CD1c-positive myeloid dendritic cell (primary cell): ENCODE data around the gene AQP12A.
"Not testable (repeated sequence)": the region's sequence is repeated elsewhere in the genome, so short reads cannot be mapped to it uniquely, and the experiment has no call there.

Experiments used
- DNase-seq: peaks from one replicate; pipeline ENCODE4 v3.0.0-alpha.2; 2016; ENCODE audit errors: extremely low spot score

AQP12A gene

DNA sequence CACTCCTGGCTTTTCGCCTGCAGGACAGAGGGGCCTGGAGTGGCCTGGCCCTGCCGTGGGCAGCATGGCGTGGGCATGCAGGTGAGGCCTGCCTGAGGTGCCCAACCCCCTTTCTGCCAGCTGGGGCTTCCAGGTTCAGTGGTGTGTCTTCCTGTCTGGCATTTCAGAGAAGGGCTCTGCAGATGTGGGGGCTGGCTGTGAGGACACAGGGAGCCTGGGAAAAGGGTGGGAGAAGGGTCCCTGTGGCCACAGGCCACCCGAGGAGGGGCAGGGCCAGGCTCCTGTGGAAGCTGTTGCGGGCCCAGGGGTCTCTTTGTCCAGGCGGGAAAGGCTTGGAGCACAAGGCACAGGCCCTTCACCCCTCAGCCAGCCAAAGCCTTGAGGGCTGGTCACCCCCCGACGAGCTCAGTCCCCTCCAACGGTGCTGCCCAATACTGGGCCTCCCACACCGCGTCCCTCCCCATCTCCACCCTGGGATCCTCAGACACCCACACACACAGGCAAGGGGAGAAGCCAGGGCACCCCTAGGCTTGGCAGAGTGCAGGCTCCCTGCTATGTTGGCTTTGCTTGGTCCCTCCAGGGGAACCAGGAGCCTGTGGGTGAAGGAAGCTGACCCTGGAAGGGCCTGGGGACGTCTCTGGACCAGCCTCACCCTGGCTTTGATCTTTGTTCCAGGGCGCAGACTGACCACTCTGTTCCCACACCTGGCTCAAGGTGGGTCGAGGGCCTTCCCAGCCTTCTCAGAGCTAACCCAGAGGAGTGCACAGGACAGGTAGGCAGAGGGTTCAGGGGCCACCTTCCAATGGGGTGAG is 3.7 kb upstream of the AQP12A start:
- DNase-seq = no peak

DNA sequence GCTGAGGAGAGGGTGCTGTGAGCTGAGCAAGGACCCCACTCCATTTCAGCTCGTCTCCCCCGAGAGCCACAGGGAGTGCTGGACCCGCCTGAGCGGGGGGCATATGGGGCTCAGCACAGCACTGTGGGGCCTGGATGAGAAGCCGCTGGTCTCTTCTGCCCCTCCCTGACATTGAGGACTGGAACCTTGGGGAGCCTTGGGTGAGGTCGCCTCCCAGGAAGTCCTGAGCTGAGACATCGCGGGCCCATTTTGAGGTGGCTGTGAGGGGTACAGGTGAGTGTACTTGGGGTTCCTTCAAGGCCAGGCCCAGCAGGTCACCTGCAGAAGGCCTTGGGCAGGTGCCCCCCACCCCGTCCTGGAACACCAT is 3.1 kb upstream of the AQP12A start:
- no peak for DNase-seq

DNA sequence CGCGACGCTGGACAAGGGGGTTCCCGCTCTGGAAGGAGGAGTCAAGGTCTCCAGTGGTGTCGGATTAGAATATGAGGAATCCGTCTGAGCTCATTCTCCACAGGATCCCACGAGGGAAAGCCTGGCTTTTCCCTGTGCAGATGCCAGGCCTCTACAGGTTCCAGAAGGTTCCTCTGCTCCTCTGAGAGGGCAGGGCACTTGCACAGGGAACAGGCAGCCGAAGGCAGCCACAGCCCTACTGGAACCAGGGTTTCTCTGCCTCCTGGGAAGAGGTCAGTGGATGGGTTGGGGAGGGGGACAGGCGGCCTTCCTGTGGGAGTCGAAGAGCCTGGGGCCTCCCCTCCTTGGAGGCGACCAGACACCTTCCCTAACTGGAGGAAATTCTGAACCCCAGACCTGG is 1.7 kb upstream of the AQP12A start:
- no peak for DNase-seq

DNA sequence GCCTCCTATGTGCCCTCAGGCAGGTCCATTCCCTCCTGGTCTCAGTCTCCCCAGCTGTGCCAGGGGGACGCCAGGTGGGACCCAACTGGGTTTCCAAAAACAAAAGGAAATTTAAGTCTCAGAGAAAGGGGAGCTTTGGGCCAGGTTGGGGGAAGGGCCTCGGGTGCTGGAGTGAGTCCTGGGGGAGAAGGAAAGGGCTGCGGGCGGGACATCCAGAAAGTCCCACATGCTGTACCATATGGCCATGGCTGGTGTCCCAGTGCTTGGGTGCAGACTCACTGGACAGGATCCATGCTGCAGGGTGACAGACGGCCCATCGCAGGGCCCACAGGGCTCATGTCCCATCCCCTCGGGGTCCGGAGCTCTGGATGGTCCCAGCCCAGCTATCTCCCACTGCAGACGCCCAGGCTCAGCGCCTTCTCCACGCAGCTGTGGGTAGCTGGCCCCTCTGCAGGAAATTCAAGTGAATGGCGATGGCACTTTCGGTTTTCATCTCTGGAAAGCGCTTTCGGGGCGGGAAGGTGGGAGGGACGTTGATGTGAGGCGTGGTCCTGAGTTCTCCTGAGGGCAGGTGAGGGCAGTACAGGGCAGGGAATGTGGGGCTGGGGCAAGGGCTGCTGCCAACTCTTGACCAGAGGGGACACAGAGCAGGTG is 1.1 kb upstream of the AQP12A start:
- DNase-seq = not testable (repeated sequence)

DNA sequence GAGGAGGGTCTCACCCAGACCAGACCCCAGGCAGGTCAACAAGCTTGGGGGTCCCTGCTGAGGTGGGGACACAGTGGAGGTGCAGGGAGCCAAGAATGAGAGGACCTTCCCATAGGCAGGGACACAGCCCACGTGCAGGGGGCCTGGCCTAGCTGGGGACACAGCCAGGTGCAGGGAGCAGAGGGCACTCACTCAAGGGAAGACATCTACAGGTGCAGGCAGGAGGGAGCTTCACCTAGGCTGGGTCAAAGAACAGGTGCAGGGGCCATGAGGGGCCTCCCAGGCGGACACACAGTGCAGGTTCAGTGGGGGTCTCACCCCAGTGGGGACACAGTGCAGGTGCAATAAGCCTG is 615 bp upstream of the AQP12A start:
- not testable (repeated sequence) for DNase-seq

DNA sequence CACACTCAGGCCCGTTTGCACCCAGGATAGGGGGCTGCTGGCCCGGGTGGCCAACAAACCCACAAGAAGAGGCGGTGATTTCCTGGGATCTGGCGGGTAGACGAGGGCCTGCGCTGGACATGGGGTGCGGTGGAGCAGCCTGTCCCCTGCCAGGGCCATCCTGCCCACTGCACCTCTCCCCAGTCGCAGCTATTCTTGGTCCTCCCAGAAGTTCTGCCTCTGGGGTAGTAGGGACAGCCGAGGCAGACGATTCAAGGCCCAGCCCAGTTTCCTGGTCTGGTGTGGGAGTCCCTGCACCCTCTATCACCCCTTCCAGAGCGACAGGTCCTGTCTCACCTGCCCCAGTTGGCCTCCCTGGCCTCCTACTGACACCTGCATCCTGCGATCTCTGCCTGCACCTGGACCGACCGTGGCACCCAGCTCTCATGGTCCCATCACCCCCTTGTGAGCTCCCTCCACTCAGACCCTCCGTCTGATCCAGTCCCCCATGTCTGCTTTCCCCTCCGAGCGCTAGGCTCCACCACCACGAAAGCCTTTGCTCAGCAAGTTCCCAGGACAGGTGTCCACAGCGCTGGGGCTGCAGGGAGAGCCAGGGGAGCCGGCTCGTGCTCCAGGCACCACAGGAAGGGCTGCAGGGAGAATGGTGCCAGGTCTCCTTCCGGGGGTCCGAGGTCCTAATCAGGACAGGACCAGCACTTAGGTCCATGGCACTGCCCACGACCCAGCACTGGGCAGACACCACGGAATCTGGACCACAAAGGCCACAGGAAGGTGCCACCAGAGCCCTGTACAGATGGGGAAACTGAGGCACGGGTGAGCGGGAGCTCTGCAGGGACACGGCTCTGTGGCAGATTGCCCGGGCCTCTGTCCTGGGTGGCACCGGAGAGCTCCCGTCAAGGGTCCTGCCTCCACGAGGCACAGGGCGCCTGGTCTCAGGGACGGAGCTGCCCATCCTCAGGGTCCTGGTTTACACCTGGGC is 1.2 kb downstream of the AQP12A start:
- not testable (repeated sequence) for DNase-seq

DNA sequence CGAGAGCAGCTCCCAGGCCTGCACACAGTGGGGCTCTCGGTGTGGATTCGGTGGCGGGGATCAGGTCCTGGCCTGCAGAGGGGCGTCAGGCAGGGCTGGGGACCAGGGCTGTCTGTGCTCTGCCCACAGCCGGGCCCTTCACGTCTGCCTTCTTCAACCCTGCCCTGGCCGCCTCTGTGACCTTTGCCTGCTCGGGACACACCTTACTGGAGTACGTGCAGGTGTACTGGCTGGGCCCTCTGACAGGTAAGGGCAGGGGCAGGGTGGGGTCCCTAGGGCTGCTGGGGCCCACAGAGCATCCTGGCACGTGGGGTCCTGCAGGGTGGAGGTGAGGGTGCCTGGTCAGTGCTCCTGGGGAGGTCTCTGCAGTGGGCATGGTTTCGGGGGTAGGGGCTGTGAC is 2.6 kb downstream of the AQP12A start:
- not testable (repeated sequence) for DNase-seq

DNA sequence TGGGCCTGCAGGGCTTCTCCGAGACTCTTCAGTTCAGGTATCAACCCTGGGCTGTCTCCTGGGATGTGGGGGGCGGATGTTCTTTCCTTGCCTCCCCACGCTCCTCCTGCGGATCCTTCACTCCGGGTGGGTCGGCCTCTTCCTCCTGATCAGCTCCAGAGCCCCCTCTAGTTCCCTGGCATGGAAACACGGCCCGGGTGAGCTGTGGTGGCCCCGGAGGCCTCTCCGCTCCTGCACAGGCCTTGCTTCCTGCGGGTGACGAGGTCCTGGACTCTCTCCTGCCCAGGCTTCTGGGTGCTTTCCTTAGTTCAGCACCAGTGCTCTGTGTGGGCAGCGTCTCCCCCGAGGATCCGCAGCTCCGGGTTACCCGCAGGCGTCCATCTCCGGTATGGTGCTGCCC is 3.9 kb downstream of the AQP12A start:
- not testable (repeated sequence) for DNase-seq

DNA sequence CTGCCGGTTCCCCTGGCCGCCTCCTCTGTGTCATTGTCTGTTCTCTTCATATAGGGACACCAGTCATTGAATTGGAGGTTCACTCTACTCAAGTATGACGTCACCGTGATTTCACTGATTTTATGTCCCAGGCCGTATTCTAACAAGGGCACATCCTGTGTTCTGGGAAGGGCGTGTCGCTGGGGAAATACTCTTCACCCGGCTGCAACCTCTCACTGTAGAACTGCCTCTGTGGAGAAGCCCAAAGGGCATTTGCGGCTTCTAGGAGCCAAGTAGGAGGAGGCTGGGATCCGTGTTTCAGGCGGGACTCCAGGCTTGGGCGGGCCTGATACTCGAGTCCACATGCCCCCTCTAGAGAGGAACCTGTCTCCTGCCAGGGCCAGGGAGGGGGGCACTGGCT is 4.8 kb downstream of the AQP12A start:
- not testable (repeated sequence) for DNase-seq

DNA sequence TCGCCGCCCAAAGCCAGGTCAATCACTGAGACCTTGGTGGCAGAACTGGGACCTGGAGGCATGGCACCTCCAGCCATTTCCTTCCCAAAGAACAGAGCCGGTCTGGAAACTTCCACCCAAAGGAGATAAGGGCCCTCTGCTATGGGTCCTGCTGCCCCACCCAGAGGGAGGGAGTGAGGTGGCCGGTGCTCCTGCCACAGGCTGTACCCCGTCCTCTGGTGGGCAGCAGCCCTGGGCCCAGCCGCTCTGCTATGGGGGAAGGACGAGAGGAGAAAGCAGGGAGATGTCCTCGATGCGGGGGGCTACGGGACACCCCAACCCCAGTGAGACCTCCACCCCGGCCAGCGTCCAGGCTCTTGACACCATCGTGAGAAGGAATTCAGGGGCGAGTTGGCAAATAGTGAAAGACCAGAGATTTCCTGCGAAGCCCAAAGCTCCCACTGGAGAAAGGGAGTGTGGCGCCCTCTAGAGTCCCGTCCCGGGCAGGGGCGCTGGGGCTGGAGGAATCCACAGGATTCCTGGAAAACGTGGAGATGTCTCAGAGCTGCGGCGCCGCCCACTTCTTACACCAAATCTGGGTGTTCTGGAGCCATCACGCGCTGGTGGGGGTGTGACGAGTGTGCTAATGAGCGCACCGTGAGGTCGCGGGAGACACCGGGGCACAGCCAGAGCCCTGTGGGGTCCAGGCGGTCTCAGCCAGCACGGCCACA is 7.3 kb downstream of the AQP12A start:
- DNase-seq = not testable (repeated sequence)

DNA sequence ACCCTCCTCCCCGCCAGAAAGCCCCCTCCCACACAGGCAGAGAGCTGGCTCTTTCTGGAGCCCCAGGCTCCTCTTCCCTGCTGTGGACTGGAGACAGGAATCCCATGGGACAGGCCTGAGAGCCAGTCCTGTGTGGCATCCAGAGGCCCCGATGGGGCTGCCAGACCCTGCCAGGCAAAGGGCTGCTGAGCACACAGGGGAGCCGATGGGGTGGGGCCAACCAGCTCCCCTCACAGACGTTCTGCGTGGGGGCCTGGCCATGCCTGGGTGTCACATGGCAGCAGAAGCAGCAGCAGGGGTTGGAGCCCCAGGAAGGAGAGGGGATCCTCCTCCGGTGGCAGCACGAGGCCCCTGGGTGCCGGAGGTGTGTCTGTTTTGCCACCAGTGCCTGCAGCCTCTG is 8.2 kb downstream of the AQP12A start:
- DNase-seq = not testable (repeated sequence)

DNA sequence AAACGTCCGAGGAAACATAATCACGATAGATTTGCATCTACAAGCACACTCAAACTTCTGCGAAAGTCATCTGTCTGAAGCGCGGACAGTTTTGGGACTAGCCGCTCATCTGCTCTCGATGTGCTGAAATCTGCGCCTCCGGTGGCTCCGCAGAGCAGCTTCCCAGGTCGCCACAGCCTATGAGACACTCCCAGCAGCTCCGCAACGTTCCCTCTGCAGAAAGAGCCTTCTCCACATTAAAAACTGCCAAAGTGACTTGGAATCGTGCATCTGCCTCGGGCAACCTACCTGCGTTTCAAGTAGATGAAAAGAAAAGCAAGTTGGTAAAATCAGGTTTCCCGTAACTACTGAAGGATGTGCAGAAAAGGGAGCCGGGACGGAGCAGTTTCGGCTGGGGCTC is 8.9 kb downstream of the AQP12A start:
- DNase-seq = not testable (repeated sequence)

DNA sequence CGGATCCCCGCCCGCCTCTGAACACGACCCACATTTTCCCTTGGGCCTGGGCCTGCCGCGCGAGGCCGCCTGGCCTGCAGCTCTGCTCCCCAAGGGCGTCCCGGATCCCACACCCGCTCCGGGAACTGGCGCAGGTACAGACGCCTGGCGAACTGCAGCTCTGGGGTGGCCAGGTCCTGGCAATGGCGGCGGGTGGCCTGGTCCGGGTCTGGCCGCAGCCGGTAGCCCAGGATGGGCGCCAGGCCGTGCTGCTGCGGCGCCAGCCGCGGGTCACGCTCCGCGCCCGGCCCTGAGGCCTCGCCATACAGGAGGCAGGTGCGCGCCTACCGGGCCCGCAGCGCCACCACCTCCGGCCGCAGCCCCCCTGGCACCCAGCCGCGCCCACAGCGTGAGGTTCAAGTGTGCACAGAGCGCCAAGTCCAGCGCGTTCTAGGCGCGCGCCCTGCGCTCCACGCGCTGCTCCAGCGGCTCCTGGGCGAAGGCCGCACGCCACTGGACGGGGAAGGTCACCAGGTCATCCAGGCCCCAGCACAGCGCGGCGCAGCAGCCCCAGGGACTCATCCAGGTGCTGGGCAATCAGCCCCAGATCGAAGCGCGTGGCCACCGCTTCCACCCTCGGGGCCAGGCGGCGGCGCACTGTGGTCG is 9.5 kb downstream of the AQP12A start:
- no peak for DNase-seq

DNA sequence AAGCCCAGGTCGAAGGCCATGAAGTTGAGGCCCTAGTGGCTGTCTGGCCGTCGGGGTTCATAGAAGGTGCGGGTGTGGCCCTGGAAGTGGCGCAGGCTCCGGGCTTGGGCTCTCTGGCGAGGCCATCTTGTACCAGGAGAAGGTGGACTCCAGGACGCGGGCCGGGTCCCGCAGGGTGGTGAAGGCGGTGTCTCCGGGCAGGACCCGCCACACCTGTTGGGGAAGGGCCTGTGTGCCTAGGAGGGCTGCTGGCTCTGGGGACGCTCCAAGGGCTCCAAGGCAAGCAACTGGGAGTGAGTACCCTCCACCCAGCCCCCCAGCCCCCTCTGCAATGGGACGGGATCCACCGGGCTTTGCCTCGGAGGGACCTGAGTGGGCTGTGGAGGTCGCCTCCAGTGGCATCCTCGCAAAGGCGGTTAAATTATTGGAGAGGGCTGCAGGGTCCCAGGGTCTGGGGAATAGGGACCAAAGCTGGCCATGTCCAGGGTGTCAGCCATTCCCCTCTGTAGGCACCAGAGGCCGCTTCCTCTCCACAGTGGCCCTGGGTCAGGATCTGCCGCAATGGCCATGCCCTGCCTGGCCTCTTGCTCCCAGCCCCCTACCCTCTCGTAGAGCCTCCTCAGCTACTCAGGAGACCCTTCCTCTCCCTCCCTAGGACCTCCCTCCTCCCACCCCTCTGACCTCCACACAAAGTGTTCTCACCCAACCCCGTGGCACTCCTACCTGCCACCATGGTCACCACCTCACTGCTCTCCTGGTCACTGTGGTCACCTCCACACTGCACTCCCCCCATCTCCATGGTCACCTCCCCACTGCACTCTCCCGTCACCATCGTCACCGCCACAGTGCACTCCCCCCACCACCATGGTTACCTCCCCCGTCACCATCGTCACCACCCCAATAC is 10.3 kb downstream of the AQP12A start:
- DNase-seq = no peak

DNA sequence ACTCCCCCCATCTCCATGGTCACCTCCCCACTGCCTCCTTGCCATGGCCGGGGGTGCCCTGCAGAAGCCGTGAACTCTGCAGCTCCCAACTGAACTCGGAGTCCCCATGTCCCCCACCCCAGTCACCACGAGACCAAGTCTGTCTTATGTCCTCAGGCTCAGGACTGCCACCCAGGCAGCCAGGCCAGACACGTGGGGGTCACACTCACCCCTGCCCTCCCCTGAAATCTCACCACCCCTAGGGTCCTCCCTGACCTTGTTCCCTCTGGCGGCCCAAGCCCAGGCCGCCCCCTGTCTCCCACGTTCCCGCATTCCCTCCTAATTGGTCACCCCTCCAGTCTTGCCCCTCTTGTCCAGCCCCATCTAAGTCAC is 11.0 kb downstream of the AQP12A start:
- no peak for DNase-seq

DNA sequence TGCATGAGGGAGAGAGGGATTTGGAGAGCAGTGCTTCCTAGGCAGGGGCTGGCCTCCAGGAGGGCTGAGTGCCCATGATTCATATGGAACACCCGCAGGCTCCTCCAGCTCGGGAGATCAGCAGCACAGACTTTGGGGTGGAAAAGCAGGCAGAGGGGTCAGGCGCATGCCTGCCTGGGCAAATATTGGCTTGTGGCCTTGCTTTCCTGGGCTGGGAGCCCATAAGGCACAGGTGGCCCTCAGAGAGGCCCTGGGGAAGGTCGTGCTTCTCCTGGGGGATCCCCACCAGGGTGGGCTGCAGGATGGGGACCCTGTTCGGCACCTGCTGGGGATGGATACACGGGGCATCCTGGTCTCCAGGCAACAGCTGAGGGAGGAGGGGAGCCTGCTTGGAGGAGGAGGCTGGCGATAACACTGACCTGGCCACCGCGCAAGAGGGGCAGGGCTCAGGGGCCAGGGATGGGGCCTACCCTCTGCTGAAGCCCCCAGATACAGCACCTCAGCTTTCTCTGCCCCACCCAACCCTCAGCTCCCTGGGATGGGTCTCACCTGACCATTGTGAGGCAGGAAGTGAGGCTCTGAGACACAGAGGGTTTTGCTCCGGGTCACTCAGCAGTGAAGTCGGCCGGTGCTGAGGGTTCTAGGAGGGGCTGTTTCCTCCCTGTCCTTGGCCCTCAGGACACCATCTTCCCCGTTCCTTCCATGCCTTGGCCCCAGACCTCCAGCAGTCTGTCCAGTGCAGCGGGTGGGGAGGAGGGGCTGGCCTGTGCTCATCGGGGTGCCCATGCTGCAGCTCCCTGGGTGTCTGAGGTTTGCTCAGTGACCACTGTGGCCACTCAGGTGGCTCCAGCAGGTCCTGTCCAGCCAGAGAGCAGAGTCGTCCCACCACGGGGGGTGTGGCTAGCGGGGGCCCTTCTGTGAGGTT is 12.0 kb downstream of the AQP12A start:
- DNase-seq = no peak

DNA sequence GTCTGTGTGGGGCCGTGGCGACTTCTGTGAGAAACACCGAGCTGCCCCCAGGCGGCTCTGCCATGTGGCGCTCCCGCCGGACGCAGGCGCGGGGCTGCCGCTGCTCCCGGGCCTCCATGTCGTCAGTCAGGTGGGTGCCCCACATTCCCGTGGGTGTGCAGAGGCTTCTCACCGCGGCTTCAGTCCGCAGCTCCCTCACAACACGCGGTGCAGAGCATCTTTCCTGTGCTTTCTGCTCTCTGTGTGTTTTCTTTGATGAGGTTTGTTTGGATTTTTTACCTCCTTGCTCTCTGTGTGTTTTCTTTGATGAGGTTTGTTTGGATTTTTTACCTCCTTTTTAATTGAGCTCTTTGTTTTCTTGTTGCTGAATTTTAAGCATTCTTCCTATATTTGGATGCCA is 13.0 kb downstream of the AQP12A start:
- no peak for DNase-seq

DNA sequence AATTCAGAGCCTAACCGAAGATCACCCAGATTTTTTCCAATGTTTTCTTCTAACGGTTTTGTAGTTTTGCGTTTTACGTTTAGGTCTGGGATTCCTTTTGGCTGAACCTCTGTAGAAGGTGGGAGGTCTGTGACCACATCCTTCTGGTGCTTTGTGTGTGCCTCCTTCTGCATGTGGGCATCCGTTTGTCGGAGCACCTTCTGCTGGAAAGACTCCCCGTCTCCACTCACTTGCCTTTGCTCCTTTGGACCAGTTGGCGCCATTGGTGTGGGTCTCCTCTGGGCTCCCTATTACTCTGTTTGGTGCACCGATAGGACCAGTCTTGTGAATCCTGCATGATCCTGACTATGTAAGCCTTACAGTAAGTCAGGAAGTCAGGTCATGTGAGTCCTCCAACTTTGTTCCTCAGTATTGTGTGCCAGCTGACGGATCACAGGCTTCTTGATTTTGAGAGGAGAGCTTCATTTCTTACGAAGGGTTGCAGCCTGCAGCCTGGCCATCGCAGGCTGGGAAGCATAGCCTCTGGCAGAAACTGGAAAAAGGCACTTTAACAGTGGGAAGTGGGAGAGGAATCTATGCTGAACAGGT is 13.6 kb downstream of the AQP12A start:
- DNase-seq = peak; percentile 51
